IPS-15b (cell line): ENCODE measurements around the gene LRFN5.
"Not testable (repeated sequence)": the region's sequence is repeated elsewhere in the genome, so short reads cannot be mapped to it uniquely, and the experiment has no call there.

Experiments
- H3K27me3 ChIP-seq: one replicate; pipeline ENCODE4 v1.6.1; 2013; ENCODE audit warnings: low read length; ENCODE audit not compliant: control insufficient read depth, insufficient read depth
- H3K36me3 ChIP-seq: one replicate; pipeline ENCODE4 v1.6.1; 2013; ENCODE audit warnings: low read length; ENCODE audit not compliant: control insufficient read depth, insufficient read depth
- H3K4me1 ChIP-seq: one replicate; pipeline ENCODE4 v1.6.1; 2013; ENCODE audit warnings: mild to moderate bottlenecking, low read length; ENCODE audit not compliant: control insufficient read depth, insufficient read depth
- H3K4me3 ChIP-seq: one replicate; pipeline ENCODE4 v1.5.1; 2013; ENCODE audit warnings: low read depth, low read length
- H3K9ac ChIP-seq: one replicate; pipeline ENCODE4 v1.6.1; 2013; ENCODE audit warnings: low read depth, mild to moderate bottlenecking, low read length
- H3K9me3 ChIP-seq: one replicate; pipeline ENCODE4 v1.6.1; 2013; ENCODE audit warnings: mild to moderate bottlenecking, low read length; ENCODE audit not compliant: control insufficient read depth, insufficient read depth

LRFN5 gene

DNA sequence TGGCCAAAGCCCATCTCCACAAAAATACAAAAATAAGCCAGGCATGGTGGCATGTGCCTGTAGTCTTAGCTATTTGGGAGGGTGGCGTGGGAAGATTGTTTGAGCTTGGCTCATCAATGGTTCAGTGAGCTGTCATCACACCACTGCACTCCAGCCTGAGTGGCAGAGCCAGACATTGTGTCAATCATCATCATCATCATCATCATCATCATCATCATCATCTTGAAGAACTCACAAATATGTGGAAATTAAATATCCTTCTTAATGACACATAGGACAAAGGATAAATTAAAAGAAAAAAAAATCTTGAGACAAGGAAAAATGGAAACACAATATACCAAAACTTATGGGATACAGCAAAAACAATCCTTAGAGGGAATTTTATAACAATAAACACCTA is 132.5 kb downstream of the LRFN5 start:
- Histone ChIP-seq H3K4me1 (no peaks in the 10 kb centered on the region), H3K9me3 (no peaks in the 10 kb centered on the region), H3K27me3 (no peaks in the 10 kb centered on the region)

DNA sequence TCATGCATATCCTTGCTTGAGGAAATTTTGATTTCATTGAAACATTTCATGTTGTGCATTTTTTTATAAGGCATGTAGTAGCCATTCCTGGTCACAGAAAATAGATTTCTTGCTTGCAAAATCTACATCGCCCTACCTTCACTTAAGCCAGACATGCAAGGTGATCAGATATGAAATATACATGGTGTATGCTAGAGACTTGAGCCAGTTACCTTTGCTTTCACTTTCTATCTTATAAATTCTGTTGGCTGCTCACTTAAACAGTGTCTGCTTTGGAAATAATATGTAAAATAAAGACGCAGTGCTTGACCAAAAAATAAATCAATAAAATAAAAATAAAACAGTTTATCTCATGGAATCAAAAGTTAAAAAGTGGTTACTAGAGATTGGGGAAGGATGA is 136.5 kb downstream of the LRFN5 start:
- H3K4me1 ChIP-seq = no peaks in the 10 kb centered on the region
- no peaks in the 10 kb centered on the region for H3K36me3 ChIP-seq
- no peak overlapping the region for H3K9ac ChIP-seq
- no peak overlapping the region for H3K4me3 ChIP-seq
- H3K27me3 ChIP-seq = no peaks in the 10 kb centered on the region
- no peaks in the 10 kb centered on the region for H3K9me3 ChIP-seq

More for the DNA sequence above, 132.5 kb downstream of the LRFN5 start:
- no peak overlapping the region for H3K4me3 ChIP-seq
- no peaks in the 10 kb centered on the region for H3K36me3 ChIP-seq
- no peak overlapping the region for H3K9ac ChIP-seq

DNA sequence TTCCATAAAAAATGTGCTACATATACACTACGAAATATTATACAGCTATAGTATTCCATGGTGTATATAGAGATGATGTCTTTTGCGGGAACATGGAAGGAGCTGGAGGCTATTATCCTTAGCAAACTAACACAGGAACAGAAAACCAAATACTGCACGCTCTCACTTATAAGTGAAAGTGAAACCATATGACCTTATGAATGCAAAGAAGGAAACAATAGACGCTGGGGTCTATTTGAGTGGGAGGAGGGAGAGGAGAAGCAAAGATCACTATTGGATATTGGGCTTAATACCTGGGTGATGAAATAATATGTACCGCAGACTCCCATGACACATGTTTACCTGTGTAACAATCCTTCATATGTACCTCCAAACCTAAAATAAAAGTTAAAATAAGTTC is 142.8 kb downstream of the LRFN5 start:
- Histone ChIP-seq H3K27me3 (no peaks in the 10 kb centered on the region), H3K4me3 (no peak overlapping the region), H3K9ac (no peak overlapping the region), H3K4me1 (no peaks in the 10 kb centered on the region), H3K9me3 (no peaks in the 10 kb centered on the region), H3K36me3 (no peaks in the 10 kb centered on the region)

DNA sequence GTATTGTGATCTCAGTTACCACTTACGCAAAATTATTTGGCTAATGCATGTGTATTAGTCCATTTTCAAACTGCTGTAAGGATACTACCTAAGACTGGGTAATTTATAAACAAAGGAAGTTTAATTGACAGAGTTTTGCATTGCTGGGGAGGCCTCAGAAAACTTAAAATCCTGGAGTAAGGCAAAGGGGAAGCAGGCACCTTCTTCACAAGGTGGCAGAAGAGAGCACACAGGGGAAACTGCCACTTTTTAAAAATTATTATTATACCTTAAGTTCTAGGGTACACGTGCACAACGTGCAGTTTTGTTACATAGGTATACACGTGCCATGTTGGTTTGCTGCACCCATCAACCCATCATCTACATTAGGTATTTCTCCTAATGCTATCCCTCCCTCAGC is 143.9 kb downstream of the LRFN5 start:
- not testable (repeated sequence) for H3K4me1 ChIP-seq, H3K4me3 ChIP-seq, H3K9ac ChIP-seq, H3K36me3 ChIP-seq, H3K27me3 ChIP-seq, H3K9me3 ChIP-seq

DNA sequence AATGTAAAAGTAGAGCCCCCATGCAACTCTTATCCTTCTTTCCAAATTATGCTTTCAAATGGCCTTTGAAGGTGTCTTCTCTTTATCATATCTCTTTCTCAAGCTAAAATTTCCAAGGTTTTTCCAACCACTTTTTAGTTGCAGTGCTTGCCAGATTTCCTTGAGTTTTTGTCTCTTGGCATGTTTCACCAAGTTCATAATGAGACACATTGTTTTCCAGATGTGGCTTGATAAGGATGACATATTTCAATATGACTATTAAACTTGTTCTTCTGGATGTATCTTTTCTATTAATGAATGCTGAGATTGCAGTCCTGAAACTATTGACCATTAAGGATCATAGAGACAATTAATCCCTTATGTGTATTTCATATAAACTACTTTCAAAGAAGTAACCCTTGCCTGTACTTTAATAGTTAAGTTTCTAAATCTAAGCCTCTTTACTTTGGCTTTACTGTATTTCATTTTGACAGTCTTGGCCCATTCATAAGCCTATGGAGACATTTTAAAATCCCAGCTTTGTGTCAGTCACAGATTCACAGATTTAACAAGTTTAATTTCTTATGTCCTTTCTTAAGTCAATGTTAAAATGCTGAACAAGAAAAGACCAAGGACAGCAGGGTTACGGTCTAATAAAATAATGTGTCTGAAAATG is 151.5 kb downstream of the LRFN5 start:
- no peak overlapping the region for H3K9ac ChIP-seq
- no peak overlapping the region for H3K4me3 ChIP-seq
- H3K4me1 ChIP-seq = no peaks in the 10 kb centered on the region
- H3K36me3 ChIP-seq = no peaks in the 10 kb centered on the region
- no peaks in the 10 kb centered on the region for H3K9me3 ChIP-seq
- no peaks in the 10 kb centered on the region for H3K27me3 ChIP-seq

DNA sequence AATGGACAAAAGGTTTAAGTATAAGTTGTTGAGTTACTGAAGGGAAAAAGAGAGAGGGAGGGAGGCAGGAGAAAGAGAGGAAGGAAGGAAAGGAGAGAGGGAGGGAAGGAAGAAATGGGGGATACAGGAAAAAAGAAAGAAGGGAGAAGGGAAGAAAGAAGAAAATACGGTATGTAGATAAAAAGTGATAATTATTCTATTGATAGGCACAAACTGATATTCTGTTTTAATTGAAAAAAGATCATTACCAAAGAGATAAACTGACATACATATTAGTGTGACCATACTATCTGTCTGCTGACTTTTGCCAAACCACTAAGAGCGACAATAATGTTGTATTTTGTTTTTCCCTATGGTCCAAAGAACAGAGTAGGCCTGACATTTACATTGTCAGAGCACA is 154.5 kb downstream of the LRFN5 start:
- Histone ChIP-seq H3K9me3 (no peaks in the 10 kb centered on the region), H3K9ac (no peak overlapping the region), H3K27me3 (no peaks in the 10 kb centered on the region), H3K4me1 (no peaks in the 10 kb centered on the region), H3K36me3 (no peaks in the 10 kb centered on the region), H3K4me3 (no peak overlapping the region)

DNA sequence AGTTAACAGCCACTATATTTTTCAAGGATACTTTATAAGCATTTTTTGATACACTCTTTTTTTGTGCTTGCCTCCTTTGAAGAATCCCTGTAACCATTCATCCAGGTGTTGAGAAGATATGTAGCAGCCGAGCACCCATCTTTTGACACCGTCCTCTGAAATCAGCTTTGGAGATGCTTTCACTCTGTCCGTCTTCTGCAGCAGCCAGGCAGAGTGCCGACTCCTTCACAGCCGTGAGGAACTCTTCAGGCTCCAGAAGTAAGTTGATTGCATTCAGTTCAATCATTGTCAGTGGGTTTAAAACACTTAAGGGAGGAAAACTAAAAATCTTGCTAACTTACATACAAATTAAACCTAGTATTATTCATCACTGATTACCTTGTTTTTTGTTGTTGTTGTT is 160.1 kb downstream of the LRFN5 start:
- Histone ChIP-seq H3K36me3 (no peaks in the 10 kb centered on the region), H3K4me1 (no peaks in the 10 kb centered on the region), H3K9me3 (no peaks in the 10 kb centered on the region), H3K27me3 (no peaks in the 10 kb centered on the region), H3K9ac (no peak overlapping the region), H3K4me3 (no peak overlapping the region)

DNA sequence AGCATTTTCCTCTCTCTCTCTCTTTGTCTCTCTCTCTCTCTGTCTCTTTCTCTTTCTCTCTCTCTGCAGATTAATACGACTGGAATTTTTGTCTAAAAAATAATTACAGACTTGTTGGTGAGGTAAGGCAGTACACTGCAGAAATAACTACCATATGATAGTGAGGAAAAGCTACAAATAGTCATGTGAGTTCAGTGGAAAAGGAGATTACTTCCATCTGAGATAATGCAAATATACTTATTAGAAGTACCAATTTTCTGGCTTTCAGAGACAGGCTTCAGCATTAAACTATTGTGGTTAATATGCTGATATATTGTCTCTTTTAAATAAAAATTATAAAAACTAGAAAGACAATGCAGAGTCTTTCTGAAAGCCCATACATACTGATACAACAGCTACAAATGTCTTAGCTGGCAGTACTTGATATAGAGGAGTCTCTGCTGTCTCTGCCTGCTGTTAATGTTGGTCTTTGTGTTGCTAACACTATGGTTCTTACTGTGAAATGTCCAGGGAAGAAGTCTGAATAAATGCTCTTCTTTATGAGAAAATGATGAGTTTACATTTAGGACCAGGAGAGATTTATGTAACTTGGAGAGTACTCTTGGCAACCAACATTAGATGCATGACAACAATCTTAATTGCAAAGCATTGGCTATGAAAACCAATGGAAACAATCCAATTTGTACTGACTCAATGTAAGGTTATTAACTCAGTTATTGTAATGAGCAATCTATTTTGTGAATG is 167.0 kb downstream of the LRFN5 start:
- Histone ChIP-seq H3K36me3 (no peaks in the 10 kb centered on the region), H3K27me3 (no peaks in the 10 kb centered on the region), H3K4me1 (no peaks in the 10 kb centered on the region), H3K9ac (no peak overlapping the region), H3K4me3 (no peak overlapping the region), H3K9me3 (no peaks in the 10 kb centered on the region)

DNA sequence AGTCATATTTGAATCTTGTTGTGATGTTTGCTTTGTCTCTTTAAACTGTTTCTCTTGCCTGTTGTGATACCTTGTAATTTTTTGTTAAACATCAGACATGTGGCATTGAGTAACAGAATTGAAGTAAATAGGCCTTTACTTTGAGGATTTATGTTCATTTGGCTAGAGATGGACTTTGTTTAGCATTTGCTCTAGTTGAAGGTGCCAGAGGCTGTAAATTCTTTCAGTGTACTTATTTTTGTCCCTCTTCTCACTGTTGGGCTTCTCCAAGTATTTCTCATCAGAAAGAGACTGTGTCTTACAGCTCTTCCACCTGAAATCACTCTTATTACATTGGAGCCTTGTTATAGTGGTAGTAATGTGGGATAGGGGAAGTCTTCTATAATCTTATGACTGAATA is 175.8 kb downstream of the LRFN5 start:
- Histone ChIP-seq H3K27me3 (no peaks in the 10 kb centered on the region), H3K9me3 (no peaks in the 10 kb centered on the region), H3K4me1 (no peaks in the 10 kb centered on the region), H3K36me3 (no peaks in the 10 kb centered on the region), H3K4me3 (no peak overlapping the region), H3K9ac (no peak overlapping the region)

DNA sequence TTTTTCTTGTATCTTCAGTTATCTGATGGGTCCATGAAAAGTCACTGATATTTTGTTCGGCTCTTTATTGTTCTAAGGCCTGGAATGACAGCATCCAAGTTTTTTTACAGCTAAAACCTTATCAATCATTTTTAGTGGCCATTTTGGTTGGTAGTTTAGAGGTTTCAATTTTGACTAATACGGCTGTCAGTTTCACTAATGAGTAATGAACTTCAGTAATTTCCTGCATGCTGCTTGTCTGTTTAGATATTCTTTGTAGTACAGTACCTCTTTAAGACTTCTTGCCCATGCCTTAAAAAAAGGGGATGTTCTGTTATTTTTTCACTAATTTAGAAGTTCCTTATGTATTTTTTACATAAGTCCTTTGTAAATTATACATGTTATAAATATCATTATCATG is 176.7 kb downstream of the LRFN5 start:
- no peaks in the 10 kb centered on the region for H3K36me3 ChIP-seq
- H3K4me3 ChIP-seq = no peak overlapping the region
- H3K9me3 ChIP-seq = no peaks in the 10 kb centered on the region
- no peaks in the 10 kb centered on the region for H3K27me3 ChIP-seq
- no peaks in the 10 kb centered on the region for H3K4me1 ChIP-seq
- no peak overlapping the region for H3K9ac ChIP-seq

DNA sequence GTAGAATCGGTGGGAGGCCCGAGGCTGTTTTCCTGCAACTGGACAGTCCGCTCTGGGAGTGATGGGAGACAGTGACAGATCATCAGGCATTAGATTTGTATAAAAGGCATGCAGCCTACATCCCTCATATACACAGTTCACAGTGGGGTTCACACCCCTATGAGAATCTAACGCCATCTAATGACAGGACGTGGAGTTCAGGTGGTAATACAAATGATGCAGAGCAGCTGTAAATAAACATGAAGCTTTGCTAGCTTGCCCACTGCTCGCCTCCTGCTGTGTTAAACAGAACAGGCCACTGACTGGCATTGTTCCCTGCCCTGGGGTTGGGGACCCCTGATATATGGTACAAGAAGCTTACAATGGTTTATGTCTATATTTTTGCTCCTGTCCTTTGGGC is 179.0 kb downstream of the LRFN5 start:
- no peak overlapping the region for H3K9ac ChIP-seq
- H3K27me3 ChIP-seq = no peaks in the 10 kb centered on the region
- no peaks in the 10 kb centered on the region for H3K36me3 ChIP-seq
- H3K4me1 ChIP-seq = no peaks in the 10 kb centered on the region
- H3K4me3 ChIP-seq = no peak overlapping the region
- H3K9me3 ChIP-seq = no peaks in the 10 kb centered on the region

DNA sequence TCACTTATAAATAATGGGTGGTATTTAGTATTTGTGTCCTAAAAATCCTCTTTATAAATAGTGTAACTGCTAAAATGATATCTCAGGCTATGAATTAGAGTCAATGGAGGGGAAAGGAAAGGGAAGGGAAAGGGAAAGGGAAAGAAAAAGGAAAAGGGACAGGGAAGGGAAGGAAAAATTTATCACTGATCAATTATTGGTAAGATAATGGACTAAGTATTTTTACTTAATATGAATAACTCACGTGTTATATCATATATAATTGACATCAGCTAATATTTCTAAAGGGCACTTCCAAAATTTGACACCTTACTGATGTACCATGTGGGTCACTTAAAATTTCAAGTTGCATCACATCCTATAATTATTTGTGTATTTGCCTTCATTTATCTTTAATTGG is 193.1 kb downstream of the LRFN5 start:
- Histone ChIP-seq H3K9ac (no peak overlapping the region), H3K27me3 (no peaks in the 10 kb centered on the region), H3K4me1 (no peaks in the 10 kb centered on the region), H3K4me3 (no peak overlapping the region), H3K9me3 (no peaks in the 10 kb centered on the region), H3K36me3 (no peaks in the 10 kb centered on the region)
